Measurements from ENCODE around the gene RNF150. TPM values are rescaled to one million over a fixed set of nuclear protein-coding genes. Genes with fewer than 3 reads are reported as not detected.
"Not testable (repeated sequence)": the region's sequence is repeated elsewhere in the genome, so short reads cannot be mapped to it uniquely, and the experiment has no call there.

The RNF150 gene
- polyA plus RNA-seq, 3 donors: 0.82 to 12.4 (median 3.0) TPM

- WGBS, 3 donors: 81 to 90% (median 89%) methylated on average over 4 of the region's 4 CpGs
- no peak overlapping the region for H3K27ac ChIP-seq (ENCODE audit: low read depth, low read length)
Measured at GRCh38 chr4:140833280-140833679, 300.0 kb downstream of the RNF150 start.

GRCh38 chr4:140829825-140830224 lies 303.4 kb downstream of the RNF150 start:
- no peak overlapping the region for H3K27ac ChIP-seq (ENCODE audit: low read depth, low read length)

- 93 to 99% (median 96%) methylated on average over 2 of the region's 2 CpGs for WGBS, 3 donors
- no peak overlapping the region for H3K27ac ChIP-seq (ENCODE audit: low read depth, low read length)
Measured at GRCh38 chr4:140826701-140827027, 306.6 kb downstream of the RNF150 start.

- H3K27ac ChIP-seq (ENCODE audit: low read depth, low read length): not testable (repeated sequence)
- WGBS, 3 donors: 84 to 90% (median 87%) methylated on average over 3 of the region's 3 CpGs
Measured at GRCh38 chr4:140820520-140820919, 312.7 kb downstream of the RNF150 start.

GRCh38 chr4:140819610-140820009 lies 313.7 kb downstream of the RNF150 start:
- WGBS, 3 donors: 91 to 98% (median 96%) methylated on average over 1 of the region's 1 CpG
- no peak overlapping the region for H3K27ac ChIP-seq (ENCODE audit: low read depth, low read length)

GRCh38 chr4:140818433-140818832 lies 314.8 kb downstream of the RNF150 start:
- no peak overlapping the region for H3K27ac ChIP-seq (ENCODE audit: low read depth, low read length)
- 82 to 93% (median 85%) methylated on average over 1 of the region's 1 CpG for WGBS, 3 donors

GRCh38 chr4:140816806-140817510 lies 316.3 kb downstream of the RNF150 start:
- WGBS, 3 donors: 84 to 85% (median 84%) methylated on average over 5 of the region's 5 CpGs

GRCh38 chr4:140813804-140814203 lies 319.5 kb downstream of the RNF150 start:
- 68 to 88% (median 79%) methylated on average over 2 of the region's 2 CpGs for WGBS, 3 donors
- no peak overlapping the region for H3K27ac ChIP-seq (ENCODE audit: low read depth, low read length)

More at GRCh38 chr4:140816806-140817510, 316.3 kb downstream of the RNF150 start:
- H3K27ac ChIP-seq (ENCODE audit: low read depth, low read length): no peak overlapping the region

- 69 to 80% (median 70%) methylated on average over 1 of the region's 1 CpG for WGBS, 3 donors
- no peak overlapping the region for H3K27ac ChIP-seq (ENCODE audit: low read depth, low read length)
Measured at GRCh38 chr4:140812916-140813315, 320.4 kb downstream of the RNF150 start.

GRCh38 chr4:140811429-140811828 lies 321.8 kb downstream of the RNF150 start:
- H3K27ac ChIP-seq (ENCODE audit: low read depth, low read length): no peak overlapping the region
- WGBS, 3 donors: 60 to 77% (median 74%) methylated on average over 4 of the region's 4 CpGs

- not testable (repeated sequence) for H3K27ac ChIP-seq (ENCODE audit: low read depth, low read length)
- WGBS, 3 donors: 85 to 95% (median 95%) methylated on average over 1 of the region's 1 CpG
Measured at GRCh38 chr4:140810591-140811169, 322.6 kb downstream of the RNF150 start.

Other genes with a start within 250 kb of the RNF150 start
- 10 to 100 TPM; 18.1 to 36.3 (median 32.7) TPM for gene ZNF330, start 87.4 kb upstream of the RNF150 start, polyA plus RNA-seq

All from adipose tissue (tissue), 3 donors.